Amniotic stem cell (primary cell): ENCODE measurements around the gene FAM241A.
A peak's percentile ranks its signal among the peaks of the same experiment; 100 is the strongest.

Experiments used
- DNase-seq: peaks from one replicate; lab custom pipeline; 2025; lab: John Stamatoyannopoulos, UW

Gene FAM241A

GRCh38 chr4:112214390-112215264 lies 69.4 kb downstream of the FAM241A start:
- DNase-seq: no peak

- DNase-seq: no peak
Measured at GRCh38 chr4:112219826-112220366, 74.6 kb downstream of the FAM241A start.

DNA sequence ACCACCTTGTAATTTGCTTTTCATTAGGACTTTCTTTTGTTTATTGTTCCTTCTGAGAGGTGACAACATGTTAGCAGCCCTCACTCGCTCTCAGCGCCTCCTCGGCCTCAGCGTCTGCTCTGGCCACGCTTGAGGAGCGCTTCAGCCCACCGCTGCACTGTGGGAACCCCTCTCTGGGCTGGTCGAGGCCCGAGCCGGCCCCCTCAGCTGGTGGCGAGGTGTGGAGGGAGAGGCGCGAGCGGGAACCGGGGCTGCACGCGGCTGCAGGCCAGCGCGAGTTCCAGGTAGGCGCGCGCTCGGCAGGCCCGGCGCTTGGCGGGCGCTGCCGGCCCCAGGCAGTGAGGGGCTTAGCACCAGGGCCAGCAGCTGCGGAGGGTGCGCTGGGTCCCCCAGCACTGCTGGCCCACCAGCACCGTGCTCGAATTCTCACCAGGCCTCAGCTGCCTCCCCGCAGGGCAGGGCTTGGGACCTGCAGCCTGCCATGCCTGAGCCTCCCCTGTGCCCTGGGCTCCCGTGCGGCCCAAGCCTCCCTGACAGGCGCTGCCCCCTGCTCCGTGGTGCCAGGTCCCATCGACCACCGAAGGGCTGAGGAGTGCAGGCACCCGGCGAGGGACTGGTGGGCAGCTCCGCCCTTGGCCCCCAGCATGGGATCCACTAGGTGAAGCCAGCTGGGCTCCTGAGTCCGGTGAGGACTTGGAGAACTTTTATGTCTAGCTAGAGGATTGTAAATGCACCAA lies 77.1 kb downstream of the FAM241A start:
- DNase-seq: no peak

GRCh38 chr4:112225157-112225556 lies 79.9 kb downstream of the FAM241A start:
- no peak for DNase-seq

- peak; percentile 93 for DNase-seq
Measured at GRCh38 chr4:112230879-112231778, 85.9 kb downstream of the FAM241A start.

DNA sequence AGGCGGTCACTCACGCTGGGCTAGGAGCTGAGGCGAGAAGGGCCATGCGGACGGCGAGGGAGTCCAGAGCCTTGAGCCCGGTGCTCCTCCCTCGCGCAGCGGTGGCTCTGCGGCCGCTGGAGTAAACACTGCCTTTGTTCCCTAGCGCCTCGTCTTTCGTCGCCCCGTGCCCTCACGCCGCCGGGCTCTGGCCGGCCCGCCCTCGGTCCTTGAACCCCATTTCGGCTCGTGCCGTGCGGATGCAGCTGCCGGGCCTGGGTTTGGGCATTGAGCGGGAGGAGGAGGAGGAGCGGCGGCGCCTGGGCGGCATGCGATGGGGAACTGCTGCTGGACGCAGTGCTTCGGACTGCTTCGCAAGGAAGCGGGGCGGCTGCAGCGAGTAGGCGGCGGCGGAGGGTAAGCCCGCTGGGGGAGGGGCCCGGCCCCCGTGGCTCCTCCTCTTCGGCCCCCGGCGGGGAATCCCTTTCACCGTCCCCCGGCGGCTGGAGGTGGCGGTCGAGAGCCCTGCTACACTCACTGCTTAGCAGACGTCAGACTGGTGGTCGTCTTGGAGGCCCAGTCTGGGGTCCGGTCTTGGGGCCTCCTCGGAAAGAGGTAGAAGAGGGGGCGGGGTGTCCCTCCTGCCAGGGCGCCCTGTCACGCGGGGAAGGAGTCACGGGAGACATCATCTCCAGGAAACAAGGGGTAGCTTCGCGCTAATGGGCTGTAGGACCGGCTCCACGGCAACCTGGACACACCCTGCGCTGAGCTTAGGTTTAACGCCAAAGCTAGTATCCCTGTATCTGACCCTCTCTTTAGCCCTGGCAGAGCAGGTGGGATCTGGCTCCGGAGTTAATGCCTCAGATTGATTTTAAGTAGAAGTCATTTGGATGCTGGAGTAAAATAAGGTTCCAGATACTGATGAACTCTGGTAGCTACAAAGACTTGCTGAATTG lies 86.8 kb downstream of the FAM241A start, which contains the start of gene AP1AR:
AP1AR (plus strand) TSS at position 9 of the 935 bp plus-strand sequence; CDS start at position 314, 305 bp downstream.
- DNase-seq: peak; percentile 46

DNA sequence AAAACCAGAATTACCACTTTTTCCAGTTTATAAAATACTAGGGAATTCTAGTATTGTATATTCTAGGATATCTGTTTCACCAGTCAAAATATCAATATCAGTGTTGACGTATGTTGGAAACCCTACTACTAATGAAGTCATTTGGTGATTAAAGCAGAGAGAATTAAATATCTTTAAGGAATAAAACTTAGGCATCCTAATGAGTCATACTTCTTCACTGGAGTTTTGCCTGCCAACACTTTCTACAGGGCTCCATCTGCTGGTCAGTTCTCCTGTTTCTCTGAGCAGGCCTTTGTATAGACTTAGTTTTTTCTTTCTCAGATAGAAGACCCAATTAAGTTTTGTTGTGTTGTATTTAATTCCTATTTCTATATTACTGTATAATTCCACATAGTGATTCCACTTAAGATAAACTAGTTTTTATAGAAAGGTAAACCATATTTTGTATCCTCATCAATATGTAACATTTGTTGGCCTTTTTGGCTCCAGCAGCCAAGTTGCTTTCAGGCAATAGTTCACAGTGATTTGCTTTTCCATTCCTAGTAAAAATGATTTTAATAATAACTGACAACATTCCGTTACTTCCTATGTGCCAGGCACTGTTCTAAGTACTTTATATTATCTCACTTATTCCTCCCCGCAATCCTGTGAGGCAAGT lies 89.8 kb downstream of the FAM241A start:
- DNase-seq: peak; percentile 65

DNA sequence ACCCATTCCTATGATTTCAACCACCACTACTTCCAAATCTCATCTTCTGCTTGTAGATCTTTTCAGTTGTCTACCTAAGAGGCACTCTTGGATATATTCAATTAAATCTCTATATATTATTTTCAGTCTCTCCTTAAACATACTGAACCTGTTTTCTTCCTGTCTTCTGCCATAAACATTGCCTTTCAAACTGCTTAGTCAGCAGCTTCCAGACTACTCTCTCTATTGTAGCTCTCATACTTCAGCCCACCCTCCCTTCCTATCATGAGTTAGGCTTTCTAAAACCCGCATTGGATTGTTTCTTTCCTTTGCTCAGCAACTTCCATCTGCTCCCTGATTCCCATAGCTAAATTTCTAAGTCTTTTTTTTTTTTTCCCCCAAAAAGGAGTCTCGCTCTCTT lies 90.8 kb downstream of the FAM241A start:
- no peak for DNase-seq

DNA sequence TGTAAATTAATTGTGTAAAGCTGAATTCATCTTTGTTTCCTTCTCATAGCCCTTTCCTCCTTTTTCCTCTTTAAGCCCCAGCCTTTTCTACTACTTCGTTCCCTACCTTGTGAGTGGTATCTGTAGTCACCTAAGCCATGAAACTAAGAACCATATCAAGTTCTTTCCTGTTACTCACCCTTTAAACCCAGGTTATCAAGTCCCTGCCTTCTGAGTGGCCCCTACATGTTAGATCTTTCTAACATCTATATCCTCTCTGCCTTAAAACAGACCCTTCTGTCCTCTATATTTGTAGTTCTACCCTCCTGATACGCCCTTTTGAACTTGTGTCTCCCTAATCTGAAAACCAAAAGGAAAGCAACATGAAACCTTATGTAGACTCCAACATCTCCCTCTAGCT lies 93.6 kb downstream of the FAM241A start:
- no peak for DNase-seq
